Ureter (tissue), 1 donor: ENCODE data around the gene LRRN4CL. TPM values are rescaled to one million over a fixed set of nuclear protein-coding genes. Genes with fewer than 3 reads are reported as not detected.
A peak's percentile ranks its signal among the peaks of the same experiment; 100 is the strongest.
"Not testable (repeated sequence)": the region's sequence is repeated elsewhere in the genome, so short reads cannot be mapped to it uniquely, and the experiment has no call there.

Experiments used
- DNase-seq: peaks from one replicate; pipeline ENCODE4 v3.0.0-alpha.2; 2020; ENCODE audit warnings: low spot score
- total RNA-seq: library from RNA; stranded (reverse); gene quantifications from one replicate; pipeline ENCODE4 v1.2.4, GENCODE V29; 2023
- donor health status: DM: yes; HTN: yes; CAD: no.

Gene LRRN4CL
- 5.0 TPM for total RNA-seq

- DNase-seq, result peak; percentile 85
Measured at GRCh38 chr11:62689421-62690183, at the start of gene LRRN4CL. Gene LRRN4CL, minus strand, starts transcription at chr11:62689530. Its CDS starts 1,022 bp downstream, at chr11:62688508.

- DNase-seq, result no peak
Measured at GRCh38 chr11:62737196-62737595, 47.9 kb upstream of the LRRN4CL start.

GRCh38 chr11:62732830-62733229, 43.5 kb upstream of the LRRN4CL start:
- DNase-seq, result no peak

GRCh38 chr11:62730076-62730475, 40.7 kb upstream of the LRRN4CL start:
- DNase-seq, result not testable (repeated sequence)

- peak; percentile 90 for DNase-seq
Measured at GRCh38 chr11:62728171-62728988, 39.0 kb upstream of the LRRN4CL start, which contains the start of gene TTC9C. Gene TTC9C, plus strand, starts transcription at chr11:62728486. Its CDS starts 363 bp downstream, at chr11:62728849.

GRCh38 chr11:62727872-62728170, 38.5 kb upstream of the LRRN4CL start:
- DNase-seq, result peak; percentile 93

- DNase-seq, result peak; percentile 98
Measured at GRCh38 chr11:62727165-62727871, 38.0 kb upstream of the LRRN4CL start, which contains the start of gene HNRNPUL2. Gene HNRNPUL2, minus strand, starts transcription at chr11:62727457. Its CDS starts 301 bp downstream, at chr11:62727156.

- no peak for DNase-seq
Measured at GRCh38 chr11:62726915-62727164, 37.5 kb upstream of the LRRN4CL start.

- peak; percentile 70 for DNase-seq
Measured at GRCh38 chr11:62726156-62726914, 37.0 kb upstream of the LRRN4CL start.

- DNase-seq, result no peak
Measured at GRCh38 chr11:62725646-62726045, 36.3 kb upstream of the LRRN4CL start.

GRCh38 chr11:62724171-62724570, 34.8 kb upstream of the LRRN4CL start:
- DNase-seq, result no peak

- no peak for DNase-seq
Measured at GRCh38 chr11:62721994-62722393, 32.7 kb upstream of the LRRN4CL start.

- DNase-seq, result no peak
Measured at GRCh38 chr11:62719302-62719978, 30.1 kb upstream of the LRRN4CL start.

GRCh38 chr11:62716816-62717215, 27.5 kb upstream of the LRRN4CL start:
- no peak for DNase-seq

- DNase-seq, result no peak
Measured at GRCh38 chr11:62716206-62716605, 26.9 kb upstream of the LRRN4CL start.

- no peak for DNase-seq
Measured at GRCh38 chr11:62715150-62716130, 26.1 kb upstream of the LRRN4CL start.

- DNase-seq, result no peak
Measured at GRCh38 chr11:62713343-62713742, 24.0 kb upstream of the LRRN4CL start.

- no peak for DNase-seq
Measured at GRCh38 chr11:62712861-62713260, 23.5 kb upstream of the LRRN4CL start.

GRCh38 chr11:62712276-62712812, 23.0 kb upstream of the LRRN4CL start:
- no peak for DNase-seq

- no peak for DNase-seq
Measured at GRCh38 chr11:62710001-62710345, 20.6 kb upstream of the LRRN4CL start.
